Kidney epithelial cell (primary cell): Measurements from ENCODE around the gene OTULIN. TPM values are rescaled to one million over a fixed set of nuclear protein-coding genes. Genes with fewer than 3 reads are reported as not detected.

Experiments
- DNase-seq: peaks from one replicate; pipeline ENCODE4 v3.0.0-alpha.2; 2010; ENCODE audit warnings: low read depth
- H3K27me3 ChIP-seq: 2 replicates; pipeline ENCODE4 v1.6.0; 2011; ENCODE audit warnings: low read length; ENCODE audit not compliant: control insufficient read depth, insufficient read depth
- H3K36me3 ChIP-seq: 2 replicates; pipeline ENCODE4 v1.5.1; 2011; ENCODE audit warnings: low read length; ENCODE audit not compliant: control insufficient read depth, insufficient read depth
- H3K4me3 ChIP-seq: 2 replicates; pipeline ENCODE4 v1.5.1; 2011; ENCODE audit warnings: low read depth, mild to moderate bottlenecking, control low read depth, low read length
- CTCF ChIP-seq: IDR thresholded peaks from 2 replicates; pipeline ENCODE4 v1.5.1; 2011; ENCODE audit warnings: mild to moderate bottlenecking, moderate library complexity, low read length, control low read depth, inconsistent platforms; ENCODE audit not compliant: insufficient read depth, poor library complexity, severe bottlenecking
- total RNA-seq: library from RNA; depleted of rRNA; stranded (reverse); fragments of >200 nt; gene quantifications from 2 replicates; pipeline ENCODE4 v1.2.3, GENCODE V29; 2015

Gene OTULIN
- total RNA-seq, 1 donor from 2014 or later = 12.0 TPM

GRCh38 chr5:14745753-14746152, 81.2 kb downstream of the OTULIN start:
- Histone ChIP-seq H3K4me3 (no peak overlapping the region), H3K36me3 (no peaks in the 10 kb centered on the region), H3K27me3 (no peaks in the 10 kb centered on the region)
- TF ChIP-seq CTCF = no peak
- no peak for DNase-seq

GRCh38 chr5:14748180-14748900, 83.8 kb downstream of the OTULIN start:
- DNase-seq = no peak
- TF ChIP-seq CTCF = no peak
- Histone ChIP-seq H3K36me3 (no peaks in the 10 kb centered on the region), H3K4me3 (no peak overlapping the region), H3K27me3 (no peaks in the 10 kb centered on the region)

Other genes with a start within 250 kb of the OTULIN start
- gene OTULINL, start 82.9 kb upstream of the OTULIN start, total RNA-seq = 1.0 and 1.8 TPM in 2 replicates
- 9.0 and 15.8 TPM in 2 replicates for gene ANKH, start 207.1 kb downstream of the OTULIN start, total RNA-seq